ENCODE data around the gene SH3PXD2A. TPM values are rescaled to one million over a fixed set of nuclear protein-coding genes. Genes with fewer than 3 reads are reported as not detected.

Gene SH3PXD2A
- total RNA-seq, 1 experiment from 2014 or later, result 6.3 TPM

- no peaks in the 10 kb centered on the region for H3K4me1 ChIP-seq
- no peak overlapping the region for H3K4me3 Mint-ChIP-seq (ENCODE audit: unreplicated experiment)
- no peak overlapping the region for H3K4me3 ChIP-seq (ENCODE audit: low read depth, low read length)
- POLR2A ChIA-PET, result interaction anchor here (0.5 kb wide), 1 partner anchor 10 kb away, joined by 3 read pairs; no protein-coding TSS in a partner anchor
- TF ChIP-seq, protein P1, sequence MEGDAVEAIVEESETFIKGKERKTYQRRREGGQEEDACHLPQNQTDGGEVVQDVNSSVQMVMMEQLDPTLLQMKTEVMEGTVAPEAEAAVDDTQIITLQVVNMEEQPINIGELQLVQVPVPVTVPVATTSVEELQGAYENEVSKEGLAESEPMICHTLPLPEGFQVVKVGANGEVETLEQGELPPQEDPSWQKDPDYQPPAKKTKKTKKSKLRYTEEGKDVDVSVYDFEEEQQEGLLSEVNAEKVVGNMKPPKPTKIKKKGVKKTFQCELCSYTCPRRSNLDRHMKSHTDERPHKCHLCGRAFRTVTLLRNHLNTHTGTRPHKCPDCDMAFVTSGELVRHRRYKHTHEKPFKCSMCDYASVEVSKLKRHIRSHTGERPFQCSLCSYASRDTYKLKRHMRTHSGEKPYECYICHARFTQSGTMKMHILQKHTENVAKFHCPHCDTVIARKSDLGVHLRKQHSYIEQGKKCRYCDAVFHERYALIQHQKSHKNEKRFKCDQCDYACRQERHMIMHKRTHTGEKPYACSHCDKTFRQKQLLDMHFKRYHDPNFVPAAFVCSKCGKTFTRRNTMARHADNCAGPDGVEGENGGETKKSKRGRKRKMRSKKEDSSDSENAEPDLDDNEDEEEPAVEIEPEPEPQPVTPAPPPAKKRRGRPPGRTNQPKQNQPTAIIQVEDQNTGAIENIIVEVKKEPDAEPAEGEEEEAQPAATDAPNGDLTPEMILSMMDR (IDR thresholded peaks at IDR 0.05; ENCODE audit: insufficient read depth in 1 of 2, low read depth in 1 of 2, low read length in 1 of 2, severe bottlenecking in 1 of 2, unreplicated experiment in 1 of 2), result no peak
- BruUV-seq (replicated peaks), result no TSS peak
- DNase-seq, result no peak
- no peak overlapping the region for H3K27ac Mint-ChIP-seq (ENCODE audit: unreplicated experiment)
- H3K36me3 Mint-ChIP-seq (ENCODE audit: insufficient read depth, unreplicated experiment), result no peaks in the 10 kb centered on the region
- no peaks in the 10 kb centered on the region for H3K9me3 ChIP-seq
- CTCF ChIA-PET, result interaction anchor here (0.8 kb wide), 1 partner anchor 29 kb away, joined by 3 read pairs; no protein-coding TSS in a partner anchor
- intact Hi-C loops (cut with micrococcal nuclease; ENCODE audit: unreplicated experiment), result no loop called here
- H3K27me3 Mint-ChIP-seq (ENCODE audit: insufficient read depth, unreplicated experiment), result no peaks in the 10 kb centered on the region
- H3K36me3 ChIP-seq (ENCODE audit: control insufficient read depth, insufficient read depth, low read length), result no peaks in the 10 kb centered on the region
- H3K4me1 Mint-ChIP-seq (ENCODE audit: low read depth, unreplicated experiment), result no peaks in the 10 kb centered on the region
- H3K9me3 Mint-ChIP-seq (ENCODE audit: unreplicated experiment), result no peaks in the 10 kb centered on the region
- no peaks in the 10 kb centered on the region; the same call in 1 of the 2 replicates for H3K27me3 ChIP-seq (replicated peaks; ENCODE audit: control insufficient read depth, insufficient read depth, low read length)
Measured at GRCh38 chr10:103563231-103564115, 291.9 kb downstream of the SH3PXD2A start.

DNA sequence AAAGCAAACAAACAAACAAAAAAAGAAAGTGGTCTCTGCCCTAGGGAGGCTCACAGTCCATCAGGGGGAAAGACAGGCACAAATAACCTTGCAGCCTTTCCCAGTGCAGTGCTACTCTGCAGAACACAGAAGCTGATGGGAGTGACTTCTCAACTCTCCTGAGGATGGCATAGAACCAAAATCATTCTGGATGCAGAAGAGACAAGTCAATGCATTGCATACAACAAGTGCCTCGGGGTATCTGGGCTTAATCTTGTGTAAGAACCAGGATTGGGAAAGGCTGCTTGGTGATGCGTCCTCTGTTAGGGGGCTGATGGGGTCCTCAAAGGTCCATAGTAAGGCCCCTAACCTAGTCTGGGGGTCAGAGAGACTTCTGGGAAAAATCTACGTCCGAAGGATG, 293.0 kb downstream of the SH3PXD2A start:
- Histone ChIP-seq H3K9me3 (no peaks in the 10 kb centered on the region), H3K36me3 (ENCODE audit: control insufficient read depth, insufficient read depth, low read length) (no peaks in the 10 kb centered on the region), H3K4me3 (ENCODE audit: low read depth, low read length) (no peak overlapping the region), H3K27me3 (replicated peaks; ENCODE audit: control insufficient read depth, insufficient read depth, low read length) (no peaks in the 10 kb centered on the region; the same call in 1 of the 2 replicates), H3K4me1 (no peaks in the 10 kb centered on the region)
- H3K9me3 Mint-ChIP-seq (ENCODE audit: unreplicated experiment), result no peaks in the 10 kb centered on the region
- no peaks in the 10 kb centered on the region for H3K36me3 Mint-ChIP-seq (ENCODE audit: insufficient read depth, unreplicated experiment)
- H3K27ac Mint-ChIP-seq (ENCODE audit: unreplicated experiment), result no peak overlapping the region
- H3K4me1 Mint-ChIP-seq (ENCODE audit: low read depth, unreplicated experiment), result no peaks in the 10 kb centered on the region
- ChIA-PET POLR2A (no interaction called here), CTCF (no interaction called here)
- no TSS peak for BruUV-seq (replicated peaks)
- intact Hi-C loops (cut with micrococcal nuclease; ENCODE audit: unreplicated experiment), result no loop called here
- DNase-seq, result no peak
- no peak overlapping the region for H3K4me3 Mint-ChIP-seq (ENCODE audit: unreplicated experiment)
- TF ChIP-seq, protein P1 (IDR thresholded peaks at IDR 0.05; ENCODE audit: insufficient read depth in 1 of 2, low read depth in 1 of 2, low read length in 1 of 2, severe bottlenecking in 1 of 2, unreplicated experiment in 1 of 2), result no peak
- no peaks in the 10 kb centered on the region for H3K27me3 Mint-ChIP-seq (ENCODE audit: insufficient read depth, unreplicated experiment)

- H3K4me3 ChIP-seq (ENCODE audit: low read depth, low read length), result no peak overlapping the region
- Mint-ChIP-seq H3K4me3 (ENCODE audit: unreplicated experiment) (no peak overlapping the region), H3K27ac (ENCODE audit: unreplicated experiment) (no peak overlapping the region), H3K9me3 (ENCODE audit: unreplicated experiment) (no peaks in the 10 kb centered on the region), H3K4me1 (ENCODE audit: low read depth, unreplicated experiment) (no peaks in the 10 kb centered on the region), H3K36me3 (ENCODE audit: insufficient read depth, unreplicated experiment) (no peaks in the 10 kb centered on the region), H3K27me3 (ENCODE audit: insufficient read depth, unreplicated experiment) (no peaks in the 10 kb centered on the region)
- BruUV-seq (replicated peaks), result no TSS peak
- DNase-seq, result no peak
- no peaks in the 10 kb centered on the region for H3K9me3 ChIP-seq
- TF ChIP-seq, protein P1 (IDR thresholded peaks at IDR 0.05; ENCODE audit: insufficient read depth in 1 of 2, low read depth in 1 of 2, low read length in 1 of 2, severe bottlenecking in 1 of 2, unreplicated experiment in 1 of 2), result no peak
- intact Hi-C loops (cut with micrococcal nuclease; ENCODE audit: unreplicated experiment), result no loop called here
- no peaks in the 10 kb centered on the region; the same call in 1 of the 2 replicates for H3K27me3 ChIP-seq (replicated peaks; ENCODE audit: control insufficient read depth, insufficient read depth, low read length)
- peaks cover 4% of the 10 kb centered on the region for H3K4me1 ChIP-seq
- POLR2A ChIA-PET, result no interaction called here
- no peaks in the 10 kb centered on the region for H3K36me3 ChIP-seq (ENCODE audit: control insufficient read depth, insufficient read depth, low read length)
- CTCF ChIA-PET, result no interaction called here
Measured at GRCh38 chr10:103560886-103561285, 294.5 kb downstream of the SH3PXD2A start.

All from Caco-2 (cell line).